Stimulated activated CD8-positive, alpha-beta memory T cell treated with anti-CD3 and anti-CD28 coated beads, Interleukin-2, amount 100 ng/mL, for 48 hours (primary cell): ENCODE results near the gene RGPD3.
"Not testable (repeated sequence)": the region's sequence is repeated elsewhere in the genome, so short reads cannot be mapped to it uniquely, and the experiment has no call there.

Experiments
- DNase-seq, 2 donors: peaks; one replicate each; pipeline ENCODE4 v3.0.0-alpha.2; 2020; ENCODE audit warnings: low read depth in 2 of 2

Gene RGPD3

GRCh38 chr2:106486551-106487385 lies 18.6 kb upstream of the RGPD3 start, which contains the start of gene CD8B2:
TSS of gene CD8B2 (plus strand) at chr2:106487364. CDS start at chr2:106487427, 63 bp downstream.
- not testable (repeated sequence) for DNase-seq

- DNase-seq: not testable (repeated sequence)
These were observed 11.3 kb upstream of the RGPD3 start for GRCh38 chr2:106479563-106479962.

GRCh38 chr2:106477647-106478046 lies 9.4 kb upstream of the RGPD3 start:
- not testable (repeated sequence) for DNase-seq

- peak in 1 of 2 donors; percentile 28 for DNase-seq
These were observed 2.4 kb upstream of the RGPD3 start for GRCh38 chr2:106470658-106471057.

- DNase-seq: not testable (repeated sequence)
These were observed 697 bp downstream of the RGPD3 start for GRCh38 chr2:106467516-106467915.

- DNase-seq: peak in 1 of 2 donors; percentile 1
These were observed 6.3 kb downstream of the RGPD3 start for GRCh38 chr2:106461882-106462281.

- DNase-seq: not testable (repeated sequence)
These were observed 77.5 kb downstream of the RGPD3 start for GRCh38 chr2:106390680-106391079.

GRCh38 chr2:106388814-106389410 lies 79.3 kb downstream of the RGPD3 start:
- not testable (repeated sequence) for DNase-seq

GRCh38 chr2:106384548-106384947 lies 83.7 kb downstream of the RGPD3 start:
- not testable (repeated sequence) for DNase-seq

GRCh38 chr2:106381867-106382266 lies 86.3 kb downstream of the RGPD3 start:
- not testable (repeated sequence) for DNase-seq

- DNase-seq: not testable (repeated sequence)
These were observed 88.6 kb downstream of the RGPD3 start for GRCh38 chr2:106379567-106379966.

- not testable (repeated sequence) for DNase-seq
These were observed 99.0 kb downstream of the RGPD3 start for GRCh38 chr2:106369182-106369581.

GRCh38 chr2:106366204-106366885 lies 101.9 kb downstream of the RGPD3 start:
- no peak for DNase-seq

- DNase-seq: no peak
These were observed 104.4 kb downstream of the RGPD3 start for GRCh38 chr2:106363791-106364190.

GRCh38 chr2:106362789-106363188 lies 105.4 kb downstream of the RGPD3 start:
- DNase-seq: no peak

GRCh38 chr2:106359512-106359911 lies 108.7 kb downstream of the RGPD3 start:
- DNase-seq: no peak

GRCh38 chr2:106358521-106358920 lies 109.7 kb downstream of the RGPD3 start:
- DNase-seq: no peak

- DNase-seq: no peak
These were observed 110.1 kb downstream of the RGPD3 start for GRCh38 chr2:106358081-106358480.

GRCh38 chr2:106356291-106356690 lies 111.9 kb downstream of the RGPD3 start:
- DNase-seq: no peak

- no peak for DNase-seq
These were observed 114.5 kb downstream of the RGPD3 start for GRCh38 chr2:106353676-106354075.

GRCh38 chr2:106350980-106351379 lies 117.2 kb downstream of the RGPD3 start:
- DNase-seq: no peak

- no peak for DNase-seq
These were observed 123.9 kb downstream of the RGPD3 start for GRCh38 chr2:106344302-106344701.
